ENCODE data around the gene WFDC1. TPM values are rescaled to one million over a fixed set of nuclear protein-coding genes. Genes with fewer than 3 reads are reported as not detected.

Gene WFDC1
- total and polyA plus RNA-seq, 2 donors (not counting 3 experiments of a cell fraction or from before 2014, with no cell fraction given): not detected

- TF ChIP-seq EZH2 (IDR thresholded peaks at IDR 0.05; ENCODE audit: borderline replicate concordance, low read depth, low read length, severe bottlenecking) (no peak), FOS (IDR thresholded peaks at IDR 0.05; ENCODE audit: borderline replicate concordance, insufficient read depth, low read length) (no peak), MYC (IDR thresholded peaks at IDR 0.05; ENCODE audit: low read depth, low read length) (no peak), CTCF (IDR thresholded peaks at IDR 0.05; ENCODE audit: extremely low read depth in 1 of 2, insufficient read depth in 1 of 2, low read depth in 1 of 2, low read length in 2 of 2) (no peak), GATA2 (IDR thresholded peaks at IDR 0.05; ENCODE audit: insufficient read depth, insufficient read length, low read depth, low read length) (no peak), JUN (IDR thresholded peaks at IDR 0.05; ENCODE audit: borderline replicate concordance, insufficient read depth, insufficient read length, low read depth) (no peak), MAX (IDR thresholded peaks at IDR 0.05; ENCODE audit: insufficient read depth, insufficient read length) (no peak), POLR2AphosphoS5 (IDR thresholded peaks at IDR 0.05; ENCODE audit: insufficient read depth, low read depth, low read length) (no peak), POLR2A (IDR thresholded peaks at IDR 0.05; ENCODE audit: low read depth, low read length) (no peak)
- no peaks in the 10 kb centered on the region for H3K79me2 ChIP-seq (ENCODE audit: control insufficient read depth, insufficient read depth, low read length)
- no peaks in the 10 kb centered on the region for H3K9me1 ChIP-seq (replicated peaks; ENCODE audit: control insufficient read depth, extremely low read depth, insufficient read depth, low read length)
- ChIA-PET POLR2A (no interaction called here), CTCF (interaction anchor here (1.4 to 7.4 kb wide), 2 partner anchors 14 to 18 kb away, joined by 4 to 42 read pairs; no protein-coding TSS in a partner anchor)
- H3K9me3 ChIP-seq (replicated peaks; ENCODE audit: control insufficient read depth, insufficient read depth, low read length): no peaks in the 10 kb centered on the region
- H3K9ac ChIP-seq (replicated peaks; ENCODE audit: extremely low read depth, insufficient read depth, low read length): no peak overlapping the region
- FAIRE-seq (no peak), DNase-seq (ENCODE audit: low read depth, low spot score) (no peak)
- H4K20me1 ChIP-seq (replicated peaks; ENCODE audit: control insufficient read depth, extremely low read depth, insufficient read depth, low read length): no peaks in the 10 kb centered on the region
- intact Hi-C loops (cut with micrococcal nuclease): no loop called here
- dilution Hi-C loops (cut with MboI; ENCODE audit: extremely low pct_ligation_motif_present, low sequenced_read_pairs): no loop called here
- no peak overlapping the region for H3K4me2 ChIP-seq (ENCODE audit: insufficient read depth, low read length)
- H3K36me3 ChIP-seq (ENCODE audit: control insufficient read depth in 2 of 2, extremely low read depth in 1 of 2, insufficient read depth in 2 of 2, low read length in 2 of 2): no peaks in the 10 kb centered on the region
- no peaks in the 10 kb centered on the region for H3K4me1 ChIP-seq (ENCODE audit: control insufficient read depth, extremely low read depth, insufficient read depth, low read length)
- no peak overlapping the region for H2AFZ ChIP-seq (ENCODE audit: low read depth, low read length)
- no peaks in the 10 kb centered on the region for H3K27me3 ChIP-seq (ENCODE audit: control insufficient read depth in 2 of 2, insufficient read depth in 2 of 2, low read length in 2 of 2)
- BruUV-seq (replicated peaks): no TSS peak
- no peak overlapping the region for H3K4me3 ChIP-seq (replicated peaks in 1 of 3; ENCODE audit: insufficient read depth in 1 of 3, low read depth in 1 of 3, low read length in 3 of 3)
- H3K27ac ChIP-seq (ENCODE audit: insufficient read depth, low read depth, low read length): no peak overlapping the region
Observed at GRCh38 chr16:84262939-84263338, 31.7 kb upstream of the WFDC1 start.
